NT2/D1 (cell line): ENCODE results near the gene UBE2U.

Source experiments
- YY1 ChIP-seq: IDR thresholded peaks from 2 replicates; pipeline ENCODE4 v1.6.1; 2011; ENCODE audit not compliant: insufficient read length, insufficient read depth
- ZNF274 ChIP-seq: IDR thresholded peaks from 2 replicates; pipeline ENCODE4 v1.6.1; 2011; ENCODE audit warnings: mild to moderate bottlenecking, low read depth, low read length

GRCh38 chr1:64266991-64267390 is 63.6 kb downstream of the UBE2U start:
- no peak for TF ChIP-seq ZNF274
- TF ChIP-seq YY1: no peak
